HepG2 (cell line): ENCODE results near the gene AKIRIN1. TPM values are rescaled to one million over a fixed set of nuclear protein-coding genes. Genes with fewer than 3 reads are reported as not detected.

Experiments used
- ATAC-seq: fragments of 200-7000 bp; cut with Tn5 transposase; 3 replicates; pipeline ENCODE4 v1.9.1; 2020; ENCODE audit warnings: mild to moderate bottlenecking, moderate library complexity
- BruUV-seq: library from RNA; stranded (reverse); fragments of 400-500 nt; replicated peaks from 2 replicates; lab custom pipeline; 2021; lab: Mats Ljungman, UMichigan
- CTCF ChIA-PET: fragments of 300-600 bp; formaldehyde crosslinking; extraction: SDS; loops from one replicate; lab custom pipeline; 2021; ENCODE audit warnings: low total read pairs, inconsistent platforms, low intra/inter-chr PET ratio; lab: Yijun Ruan, JAX
- POLR2A ChIA-PET: fragments of 350-600 bp; sonication (Branson Sonifier 250); formaldehyde crosslinking; loops from one replicate; lab custom pipeline; 2020; ENCODE audit warnings: antibody characterized with exemption, inconsistent platforms; lab: Yijun Ruan, JAX
- DNase-seq: peaks from one replicate; pipeline ENCODE4 v3.0.0-alpha.2; 2015; ENCODE audit warnings: low spot score
- FAIRE-seq: peaks from 3 replicates; lab custom pipeline; 2011; peaks lifted over from hg19 to GRCh38; lab: Jason Lieb, UNC
- H2AFZ ChIP-seq: one replicate; pipeline ENCODE4 v1.6.1; 2011; ENCODE audit warnings: low read length, inconsistent platforms
- H3K27ac ChIP-seq: fragments of 300-600 bp; 3 replicates; pipeline ENCODE4 v1.8.0; 2011; ENCODE audit warnings: mixed run types, mild to moderate bottlenecking, mixed read lengths, low read length, inconsistent platforms; ENCODE audit not compliant: insufficient read depth; ENCODE audit errors: extremely low read length
- H3K27me3 ChIP-seq, 2 experiments: fragments of 200-600 bp in 1 of 2; 2 replicates in 1 of 2; 3 replicates in 1 of 2; pipeline versions ENCODE4 v1.6.0 to v1.8.0; 2011; ENCODE audit warnings: low read length in 2 of 2, mild to moderate bottlenecking in 2 of 2, moderate library complexity in 2 of 2, inconsistent platforms in 1 of 2; ENCODE audit not compliant: insufficient read depth in 2 of 2, control insufficient read depth in 1 of 2
- H3K36me3 ChIP-seq, 2 experiments: fragments of 200-600 bp in 1 of 2; replicated peaks in 1 of 2; 2 replicates in 1 of 2; 3 replicates in 1 of 2; pipeline versions ENCODE4 v1.5.1 to v1.8.0; 2011; ENCODE audit warnings: low read length in 2 of 2, inconsistent platforms in 1 of 2; ENCODE audit not compliant: insufficient read depth in 2 of 2, control insufficient read depth in 1 of 2
- H3K4me1 ChIP-seq: 2 replicates; pipeline ENCODE4 v1.5.1; 2012; ENCODE audit warnings: low read length, inconsistent platforms; ENCODE audit not compliant: insufficient read depth
- H3K4me2 ChIP-seq: 2 replicates; pipeline ENCODE4 v1.6.0; 2011; ENCODE audit warnings: low read depth, low read length, inconsistent platforms
- H3K4me3 ChIP-seq, 3 experiments: fragments of 200-600 bp in 1 of 3; sonication (generic), shearing (Covaris generic) in 1 of 3; replicated peaks in 1 of 3; 2 replicates each; pipeline ENCODE4 v1.5.1; 2011 to 2016; ENCODE audit warnings: low read length in 3 of 3, inconsistent platforms in 2 of 3, low read depth in 2 of 3, mild to moderate bottlenecking in 2 of 3, control low read depth in 1 of 3, mixed read lengths in 1 of 3; ENCODE audit not compliant: insufficient read depth in 1 of 3
- H3K79me2 ChIP-seq: one replicate; pipeline ENCODE4 v1.6.1; 2011; ENCODE audit warnings: low read length, inconsistent platforms; ENCODE audit not compliant: insufficient read depth
- H3K9ac ChIP-seq: 2 replicates; pipeline ENCODE4 v1.6.0; 2011; ENCODE audit warnings: mild to moderate bottlenecking, low read depth, low read length, inconsistent platforms; ENCODE audit not compliant: insufficient read depth
- H3K9me3 ChIP-seq: 2 replicates; pipeline ENCODE4 v1.5.1; 2012; ENCODE audit warnings: mild to moderate bottlenecking, low read length
- H4K20me1 ChIP-seq: 2 replicates; pipeline ENCODE4 v1.6.0; 2011; ENCODE audit warnings: inconsistent platforms, mild to moderate bottlenecking, low read length, moderate library complexity; ENCODE audit not compliant: insufficient read depth
- CCDC6 ChIP-seq: sonication (generic); formaldehyde crosslinking; IDR thresholded peaks from 2 replicates; pipeline ENCODE4 v1.8.1; 2022; ENCODE audit warnings: mild to moderate bottlenecking, missing genetic modification reagents, moderate library complexity
- FOXP1 ChIP-seq, 2 experiments: fragments of 450-650 bp in 1 of 2; IDR thresholded peaks; 2 replicates each; pipeline ENCODE4 v1.6.1; 2017 to 2018; ENCODE audit warnings: antibody characterized with exemption in 1 of 2
- NR1H2 ChIP-seq: sonication (generic); formaldehyde crosslinking; IDR thresholded peaks from 2 replicates; pipeline ENCODE4 v1.8.1; 2022; ENCODE audit warnings: low read depth, missing genetic modification reagents, borderline replicate concordance
- ZNF232 ChIP-seq: sonication (generic); formaldehyde crosslinking; IDR thresholded peaks from 2 replicates; pipeline ENCODE4 v1.4.0; 2020; ENCODE audit warnings: missing genetic modification reagents, borderline replicate concordance
- ZNF430 ChIP-seq: sonication (generic); formaldehyde crosslinking; IDR thresholded peaks from 2 replicates; pipeline ENCODE4 v1.9.0; 2021; ENCODE audit warnings: mild to moderate bottlenecking, missing genetic modification reagents
- WGBS: methylation state at CpG from one replicate; pipeline ENCODE4 v1.1.6; 2017; ENCODE audit warnings: low lambda C conversion rate; 5-methylcytosine and 5-hydroxymethylcytosine counted together
- in situ Hi-C: cut with HindIII; loops from 2 replicates; pipeline ENCODE4 v1.10.0; 2017; ENCODE audit warnings: low pct_unique_long_range_greater_than_20kb; ENCODE audit not compliant: extremely low pct_ligation_motif_present
- intact Hi-C: fragments of 100-400 bp; cut with micrococcal nuclease; formaldehyde crosslinking; loops from one replicate; pipeline ENCODE4 v1.10.0; 2022; ENCODE audit not compliant: unreplicated experiment
- polyA plus RNA-seq, 8 experiments: library from polyadenylated mRNA; depleted of rRNA in 3 of 8; stranded (reverse) in 7 of 8; unstranded in 1 of 8; fragments of >200 nt; fragmentation: Illumina TruSeq in 4 of 8; extraction: Trizol in 4 of 8; gene quantifications; 2 replicates each; pipeline versions ENCODE4 v1.2.1 to v1.2.3, GENCODE V29; 2011 to 2016; ENCODE audit warnings: low read depth in 4 of 8, missing spikeins in 1 of 8, mixed read lengths in 1 of 8; ENCODE audit not compliant: insufficient read depth in 1 of 8
- total RNA-seq, 5 experiments: library from RNA; depleted of rRNA; stranded (reverse); fragments of >200 nt; fragmentation: Illumina TruSeq; extraction: Trizol; gene quantifications; 2 replicates each; pipeline ENCODE4 v1.2.3, GENCODE V29; 2016; ENCODE audit warnings: low read depth in 1 of 5
- TF ChIP-seq, protein P1 (sequence below): sonication (generic); formaldehyde crosslinking; IDR thresholded peaks from 2 replicates; pipeline ENCODE4 v1.5.0; 2020; ENCODE audit warnings: missing genetic modification reagents
- TF ChIP-seq, protein P2 (sequence below): sonication (generic); formaldehyde crosslinking; IDR thresholded peaks from 2 replicates; pipeline ENCODE4 v1.4.0; 2020; ENCODE audit warnings: missing genetic modification reagents

AKIRIN1 gene
- total and polyA plus RNA-seq, 2 of the 13 experiments (the other 11 are each of a cell fraction or from before 2014, with no cell fraction given) = 123 to 157 TPM

DNA sequence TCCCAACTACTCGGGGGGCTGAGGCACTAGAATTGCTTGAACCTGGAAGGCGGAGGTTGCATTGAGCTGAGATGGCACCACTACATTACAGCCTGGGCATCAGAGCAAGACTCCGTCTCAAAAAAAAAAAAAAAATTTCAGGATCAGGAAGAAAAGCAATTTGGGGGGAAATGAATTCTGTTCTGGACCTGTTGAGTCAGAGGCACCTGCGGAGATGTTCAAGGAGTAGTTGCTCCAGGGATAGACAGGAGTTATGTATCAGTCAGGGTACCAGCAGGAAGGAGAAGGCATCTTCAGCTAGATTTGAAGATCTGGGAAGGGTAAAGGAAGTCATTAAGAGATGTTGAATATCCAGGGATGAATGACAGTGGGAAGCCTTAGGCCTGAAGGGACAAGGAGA is 46.5 kb upstream of the AKIRIN1 start:
- in situ Hi-C loops = no loop called here
- WGBS = 93% methylated on average over 4 of the region's 4 CpGs

More for the DNA sequence above, 46.5 kb upstream of the AKIRIN1 start:
- no peak overlapping the region for H3K4me3 ChIP-seq
- TF ChIP-seq NR1H2 (CRISPR knock-in tag) (no peak), CCDC6 (CRISPR knock-in tag) (no peak), ZNF430 (CRISPR knock-in tag) (no peak), ZNF232 (CRISPR knock-in tag) (no peak), FOXP1 (IDR thresholded peaks at IDR 0.05) (no peak), FOXP1 (CRISPR knock-in tag; IDR thresholded peaks at IDR 0.05) (no peak)
- TF ChIP-seq, protein P1, sequence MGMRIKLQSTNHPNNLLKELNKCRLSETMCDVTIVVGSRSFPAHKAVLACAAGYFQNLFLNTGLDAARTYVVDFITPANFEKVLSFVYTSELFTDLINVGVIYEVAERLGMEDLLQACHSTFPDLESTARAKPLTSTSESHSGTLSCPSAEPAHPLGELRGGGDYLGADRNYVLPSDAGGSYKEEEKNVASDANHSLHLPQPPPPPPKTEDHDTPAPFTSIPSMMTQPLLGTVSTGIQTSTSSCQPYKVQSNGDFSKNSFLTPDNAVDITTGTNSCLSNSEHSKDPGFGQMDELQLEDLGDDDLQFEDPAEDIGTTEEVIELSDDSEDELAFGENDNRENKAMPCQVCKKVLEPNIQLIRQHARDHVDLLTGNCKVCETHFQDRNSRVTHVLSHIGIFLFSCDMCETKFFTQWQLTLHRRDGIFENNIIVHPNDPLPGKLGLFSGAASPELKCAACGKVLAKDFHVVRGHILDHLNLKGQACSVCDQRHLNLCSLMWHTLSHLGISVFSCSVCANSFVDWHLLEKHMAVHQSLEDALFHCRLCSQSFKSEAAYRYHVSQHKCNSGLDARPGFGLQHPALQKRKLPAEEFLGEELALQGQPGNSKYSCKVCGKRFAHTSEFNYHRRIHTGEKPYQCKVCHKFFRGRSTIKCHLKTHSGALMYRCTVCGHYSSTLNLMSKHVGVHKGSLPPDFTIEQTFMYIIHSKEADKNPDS (CRISPR knock-in tag) = no peak
- TF ChIP-seq, protein P2, sequence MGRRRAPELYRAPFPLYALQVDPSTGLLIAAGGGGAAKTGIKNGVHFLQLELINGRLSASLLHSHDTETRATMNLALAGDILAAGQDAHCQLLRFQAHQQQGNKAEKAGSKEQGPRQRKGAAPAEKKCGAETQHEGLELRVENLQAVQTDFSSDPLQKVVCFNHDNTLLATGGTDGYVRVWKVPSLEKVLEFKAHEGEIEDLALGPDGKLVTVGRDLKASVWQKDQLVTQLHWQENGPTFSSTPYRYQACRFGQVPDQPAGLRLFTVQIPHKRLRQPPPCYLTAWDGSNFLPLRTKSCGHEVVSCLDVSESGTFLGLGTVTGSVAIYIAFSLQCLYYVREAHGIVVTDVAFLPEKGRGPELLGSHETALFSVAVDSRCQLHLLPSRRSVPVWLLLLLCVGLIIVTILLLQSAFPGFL (CRISPR knock-in tag) = no peak
- no peak overlapping the region for H3K9ac ChIP-seq
- FAIRE-seq = no peak
- ATAC-seq = no peak
- H3K36me3 ChIP-seq = no peaks in the 10 kb centered on the region
- no peaks in the 10 kb centered on the region for H3K9me3 ChIP-seq
- no peak overlapping the region for H3K4me2 ChIP-seq
- no peak overlapping the region for H3K27ac ChIP-seq
- ChIA-PET POLR2A (no interaction called here), CTCF (no interaction called here)
- no TSS peak for BruUV-seq
- no peaks in the 10 kb centered on the region; a peak in 1 of 5 replicates for H3K27me3 ChIP-seq
- intact Hi-C loops = no loop called here
- H2AFZ ChIP-seq = no peak overlapping the region
- DNase-seq = no peak
- peaks cover 57% of the 10 kb centered on the region for H3K4me1 ChIP-seq
- no peaks in the 10 kb centered on the region for H4K20me1 ChIP-seq
- H3K79me2 ChIP-seq = peaks cover 2% of the 10 kb centered on the region
